Liver (tissue), 9 donors: ENCODE data around the gene RBKS. TPM values are rescaled to one million over a fixed set of nuclear protein-coding genes. Genes with fewer than 3 reads are reported as not detected.

Experiments
- DNase-seq: peaks from one replicate; pipeline ENCODE4 v3.0.0-alpha.2; 2017; ENCODE audit warnings: low spot score
- H3K27ac ChIP-seq, 2 donors: one replicate each; pipeline ENCODE4 v1.7.0; 2013; ENCODE audit warnings: inconsistent platforms in 2 of 2, low read length in 2 of 2, control low read depth in 1 of 2, low read depth in 1 of 2, mild to moderate bottlenecking in 1 of 2
- H3K27me3 ChIP-seq, 4 donors: one replicate each; pipeline versions ENCODE4 v1.6.1 to v1.7.0; 2013; ENCODE audit warnings: low read length in 3 of 4, inconsistent platforms in 1 of 4, mild to moderate bottlenecking in 1 of 4, moderate library complexity in 1 of 4; ENCODE audit not compliant: control insufficient read depth in 4 of 4, insufficient read depth in 4 of 4
- H3K36me3 ChIP-seq, 4 donors: one replicate each; pipeline versions ENCODE4 v1.6.1 to v1.7.0; 2013; ENCODE audit warnings: low read length in 3 of 4, mild to moderate bottlenecking in 3 of 4, low read depth in 1 of 4, moderate library complexity in 1 of 4; ENCODE audit not compliant: control insufficient read depth in 4 of 4, insufficient read depth in 3 of 4
- H3K4me1 ChIP-seq, 4 donors: one replicate each; pipeline versions ENCODE4 v1.6.1 to v1.7.0; 2013; ENCODE audit warnings: low read length in 3 of 4, mild to moderate bottlenecking in 3 of 4, moderate library complexity in 1 of 4; ENCODE audit not compliant: control insufficient read depth in 4 of 4, insufficient read depth in 4 of 4
- H3K4me3 ChIP-seq, 3 donors: one replicate each; pipeline versions ENCODE4 v1.6.1 to v1.7.0; 2013; ENCODE audit warnings: low read length in 3 of 3, control low read depth in 1 of 3, low read depth in 1 of 3, mild to moderate bottlenecking in 1 of 3
- H3K9ac ChIP-seq, 2 donors: one replicate each; pipeline ENCODE4 v1.7.0; 2013; ENCODE audit warnings: low read length in 2 of 2, mild to moderate bottlenecking in 2 of 2, moderate library complexity in 2 of 2, control low read depth in 1 of 2, low read depth in 1 of 2
- H3K9me3 ChIP-seq, 4 donors: one replicate each; pipeline versions ENCODE4 v1.6.1 to v1.7.0; 2013; ENCODE audit warnings: low read length in 3 of 4; ENCODE audit not compliant: control insufficient read depth in 4 of 4
- CTCF ChIP-seq: fragments of 150-350 bp; IDR thresholded peaks from 2 replicates; pipeline ENCODE4 v1.5.1; 2017; ENCODE audit warnings: improper control_type of control experiment, low read depth, low read length; ENCODE audit not compliant: missing input control
- EGR1 ChIP-seq, 2 donors: IDR thresholded peaks; 2 replicates each; pipeline ENCODE4 v1.6.1; 2016 to 2018; ENCODE audit warnings: antibody characterized with exemption in 2 of 2, low read depth in 2 of 2
- GABPA ChIP-seq, 2 donors: IDR thresholded peaks in 1 of 2; conservative IDR thresholded peaks in 1 of 2; 2 replicates each; pipeline ENCODE4 v1.6.1; 2016; ENCODE audit warnings: antibody characterized with exemption in 2 of 2, mild to moderate bottlenecking in 1 of 2, moderate library complexity in 1 of 2
- HNF4A ChIP-seq, 2 donors: conservative IDR thresholded peaks; 2 replicates each; pipeline ENCODE4 v1.6.1; 2016; ENCODE audit warnings: antibody characterized with exemption in 2 of 2, mild to moderate bottlenecking in 2 of 2
- HNF4G ChIP-seq: IDR thresholded peaks from 2 replicates; pipeline ENCODE4 v1.6.1; 2016; ENCODE audit warnings: antibody characterized with exemption
- NR2F2 ChIP-seq: IDR thresholded peaks from 2 replicates; pipeline ENCODE4 v1.6.1; 2016; ENCODE audit warnings: antibody characterized with exemption
- RAD21 ChIP-seq, 2 donors: IDR thresholded peaks; 2 replicates each; pipeline ENCODE4 v1.6.1; 2016; ENCODE audit warnings: antibody characterized with exemption in 2 of 2, mild to moderate bottlenecking in 2 of 2
- RXRA ChIP-seq, 2 donors: IDR thresholded peaks; 2 replicates each; pipeline ENCODE4 v1.6.1; 2017 to 2018; ENCODE audit warnings: antibody characterized with exemption in 2 of 2, mild to moderate bottlenecking in 1 of 2
- TAF1 ChIP-seq: conservative IDR thresholded peaks from 2 replicates; pipeline ENCODE4 v1.6.1; 2016; ENCODE audit warnings: antibody characterized with exemption, mild to moderate bottlenecking
- WGBS: extraction: QIAGEN DNeasy Blood & Tissue Kit; methylation state at CpG from one replicate; pipeline ENCODE4 v1.1.7; 2013; 5-methylcytosine and 5-hydroxymethylcytosine counted together
- polyA plus RNA-seq, 2 donors: library from polyadenylated mRNA; stranded (reverse) in 1 of 2; unstranded in 1 of 2; fragments of 200-250 nt in 1 of 2; fragments of >200 nt in 1 of 2; fragmentation: Nextera tagmentation in 1 of 2; extraction: Ambion mirVana in 1 of 2; gene quantifications; one replicate each; pipeline versions ENCODE4 v1.2.1 to v1.2.3, GENCODE V29; 2013 to 2015
- total RNA-seq, 2 donors: library from RNA; depleted of rRNA; stranded (reverse); fragments of >200 nt; gene quantifications; one replicate each; pipeline ENCODE4 v1.2.3, GENCODE V29; 2014
- TF ChIP-seq, protein P1 (sequence below): IDR thresholded peaks from 2 replicates; pipeline ENCODE4 v1.6.1; 2016; ENCODE audit warnings: antibody characterized with exemption
- TF ChIP-seq, protein P2 (sequence below): IDR thresholded peaks from 2 replicates; pipeline ENCODE4 v1.6.1; 2016; ENCODE audit warnings: antibody characterized with exemption
- donor health status: healthy.
- donor health status: healthy.
- donor health status: healthy.
- donor health status: healthy.
- donor health status: healthy.

RBKS gene
- total and polyA plus RNA-seq, 4 donors, result 6.3 to 18.8 (median 15.2) TPM

- TF ChIP-seq GABPA (IDR thresholded peaks at IDR 0.05 in 1 of 2, conservative IDR thresholded peaks at IDR 0.05 in 1 of 2) (no peak), RXRA (IDR thresholded peaks at IDR 0.05) (no peak), TAF1 (no peak)
- WGBS, result 90% methylated on average over 2 of the region's 2 CpGs
- Histone ChIP-seq H3K9me3 (no peaks in the 10 kb centered on the region), H3K36me3 (peaks cover 0 to 13% (median 7%) of the 10 kb centered on the region in 4 donors), H3K4me3 (no peak overlapping the region), H3K27ac (no peak overlapping the region), H3K4me1 (no peaks in the 10 kb centered on the region), H3K9ac (no peak overlapping the region), H3K27me3 (no peaks in the 10 kb centered on the region)
- DNase-seq, result no peak
These were observed 108.7 kb downstream of the RBKS start for GRCh38 chr2:27781496-27781895.

DNA sequence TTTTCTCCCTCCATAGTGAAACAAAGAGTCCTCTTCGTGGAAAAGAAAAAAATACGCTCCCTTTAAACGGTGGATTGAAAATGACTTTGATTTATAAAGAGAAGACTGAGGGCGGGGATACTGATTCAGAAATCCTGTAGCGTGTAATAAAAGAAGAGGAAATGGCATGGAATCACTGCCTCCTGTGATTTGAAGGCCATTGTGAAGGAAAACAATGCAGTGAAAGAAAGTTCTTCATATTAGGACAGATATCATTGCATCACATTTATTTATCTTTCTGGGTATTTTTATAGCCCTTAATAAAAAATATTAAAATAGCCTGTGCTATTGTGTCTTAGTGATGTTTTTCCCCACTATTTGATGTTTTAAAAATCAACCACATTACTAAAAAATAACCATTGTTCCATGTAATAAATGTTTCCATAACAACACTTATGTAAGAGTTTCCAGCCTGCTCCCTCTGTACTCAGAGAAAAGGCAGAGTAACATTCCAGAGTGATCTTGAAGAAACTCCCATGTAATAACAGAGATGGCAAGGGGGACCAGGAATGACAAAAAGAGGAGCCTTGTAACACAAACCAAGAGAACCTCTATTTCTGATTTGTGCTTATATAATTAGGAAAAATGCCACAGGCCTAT is 110.7 kb downstream of the RBKS start:
- Histone ChIP-seq H3K27me3 (no peaks in the 10 kb centered on the region), H3K9me3 (no peaks in the 10 kb centered on the region), H3K4me3 (no peak overlapping the region), H3K27ac (no peak overlapping the region), H3K36me3 (peaks cover 0 to 17% (median 8%) of the 10 kb centered on the region in 4 donors), H3K9ac (no peak overlapping the region), H3K4me1 (peaks cover 0 to 3% (median 1%) of the 10 kb centered on the region in 4 donors)
- DNase-seq, result no peak
- 87% methylated on average over 5 of the region's 5 CpGs for WGBS
- TF ChIP-seq EGR1 (IDR thresholded peaks at IDR 0.05; ENCODE audit: low read depth in 2 of 2) (no peak), RXRA (IDR thresholded peaks at IDR 0.05) (no peak), HNF4A (conservative IDR thresholded peaks at IDR 0.05) (no peak), GABPA (IDR thresholded peaks at IDR 0.05 in 1 of 2, conservative IDR thresholded peaks at IDR 0.05 in 1 of 2) (no peak)
- TF ChIP-seq, protein P1, sequence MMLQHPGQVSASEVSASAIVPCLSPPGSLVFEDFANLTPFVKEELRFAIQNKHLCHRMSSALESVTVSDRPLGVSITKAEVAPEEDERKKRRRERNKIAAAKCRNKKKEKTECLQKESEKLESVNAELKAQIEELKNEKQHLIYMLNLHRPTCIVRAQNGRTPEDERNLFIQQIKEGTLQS, result no peak

DNA sequence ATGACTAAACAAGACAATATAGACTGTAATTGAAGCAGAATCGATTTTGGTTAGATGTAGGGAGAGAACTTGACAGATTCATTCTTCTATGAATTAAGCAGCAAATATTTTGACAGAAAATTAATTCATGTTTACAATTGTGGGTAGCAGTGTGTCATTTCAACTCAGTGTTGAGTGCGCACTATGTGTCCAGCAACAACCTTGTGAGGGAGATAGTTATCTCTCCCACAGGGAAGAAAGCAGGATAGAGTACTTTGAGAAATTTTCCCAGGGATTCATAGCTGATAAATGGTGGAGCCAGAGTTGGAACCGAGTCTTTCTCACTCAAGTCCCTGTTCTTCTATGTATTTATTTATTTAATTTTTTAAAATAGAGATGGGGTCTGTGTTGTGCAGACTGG is 113.5 kb downstream of the RBKS start:
- DNase-seq, result no peak
- WGBS, result 95% methylated on average over 3 of the region's 3 CpGs

More for the DNA sequence above, 113.5 kb downstream of the RBKS start:
- TF ChIP-seq NR2F2, result no peak
- no peak for TF ChIP-seq HNF4G
- TF ChIP-seq, protein P2, sequence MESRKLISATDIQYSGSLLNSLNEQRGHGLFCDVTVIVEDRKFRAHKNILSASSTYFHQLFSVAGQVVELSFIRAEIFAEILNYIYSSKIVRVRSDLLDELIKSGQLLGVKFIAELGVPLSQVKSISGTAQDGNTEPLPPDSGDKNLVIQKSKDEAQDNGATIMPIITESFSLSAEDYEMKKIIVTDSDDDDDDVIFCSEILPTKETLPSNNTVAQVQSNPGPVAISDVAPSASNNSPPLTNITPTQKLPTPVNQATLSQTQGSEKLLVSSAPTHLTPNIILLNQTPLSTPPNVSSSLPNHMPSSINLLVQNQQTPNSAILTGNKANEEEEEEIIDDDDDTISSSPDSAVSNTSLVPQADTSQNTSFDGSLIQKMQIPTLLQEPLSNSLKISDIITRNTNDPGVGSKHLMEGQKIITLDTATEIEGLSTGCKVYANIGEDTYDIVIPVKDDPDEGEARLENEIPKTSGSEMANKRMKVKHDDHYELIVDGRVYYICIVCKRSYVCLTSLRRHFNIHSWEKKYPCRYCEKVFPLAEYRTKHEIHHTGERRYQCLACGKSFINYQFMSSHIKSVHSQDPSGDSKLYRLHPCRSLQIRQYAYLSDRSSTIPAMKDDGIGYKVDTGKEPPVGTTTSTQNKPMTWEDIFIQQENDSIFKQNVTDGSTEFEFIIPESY, result no peak
- TF ChIP-seq EGR1 (IDR thresholded peaks at IDR 0.05; ENCODE audit: low read depth in 2 of 2), result no peak
- TF ChIP-seq TAF1, result no peak
- TF ChIP-seq RAD21 (IDR thresholded peaks at IDR 0.05), result no peak
- TF ChIP-seq CTCF, result no peak
- Histone ChIP-seq H3K9ac (no peak overlapping the region), H3K9me3 (no peaks in the 10 kb centered on the region), H3K4me1 (peaks cover 2 to 23% (median 15%) of the 10 kb centered on the region in 4 donors), H3K4me3 (no peak overlapping the region), H3K36me3 (peaks cover 0 to 23% (median 8%) of the 10 kb centered on the region in 4 donors), H3K27ac (no peak overlapping the region), H3K27me3 (no peaks in the 10 kb centered on the region)
